Activated T-helper 2 cell treated with anti-CD3 and anti-CD28 coated beads, Interferon-gamma antibody, Interleukin-2, Interleukin-4, amounts not matched to agents 10 μg/mL and 5 μg/mL and 100 μg/mL, durations not matched to agents 14 hours and 24 hours and 36 hours (primary cell): ENCODE results near the gene PPM1L. TPM values are rescaled to one million over a fixed set of nuclear protein-coding genes. Genes with fewer than 3 reads are reported as not detected.
"Not testable (repeated sequence)": the region's sequence is repeated elsewhere in the genome, so short reads cannot be mapped to it uniquely, and the experiment has no call there.

Experiments
- DNase-seq: peaks from one replicate; pipeline ENCODE4 v3.0.0; 2021; ENCODE audit warnings: low spot score
- H3K27ac Mint-ChIP-seq: one replicate; pipeline ENCODE4 v1.8.0; 2021; ENCODE audit warnings: mixed read lengths
- H3K27me3 Mint-ChIP-seq: one replicate; pipeline ENCODE4 v1.8.0; 2021; ENCODE audit warnings: low read depth, mixed read lengths
- H3K36me3 Mint-ChIP-seq: one replicate; pipeline ENCODE4 v1.8.0; 2021; ENCODE audit warnings: low read depth, mixed read lengths
- H3K4me1 Mint-ChIP-seq: one replicate; pipeline ENCODE4 v1.8.0; 2021; ENCODE audit warnings: low read depth, mixed read lengths
- H3K4me3 Mint-ChIP-seq: one replicate; pipeline ENCODE4 v1.8.0; 2021; ENCODE audit warnings: low read depth, mild to moderate bottlenecking, moderate library complexity, mixed read lengths
- H3K9me3 Mint-ChIP-seq: one replicate; pipeline ENCODE4 v1.8.0; 2021; ENCODE audit warnings: mixed read lengths
- intact Hi-C: fragments of 100-400 bp; cut with micrococcal nuclease; formaldehyde crosslinking; loops from one replicate; pipeline ENCODE4 v1.15.1; 2023
- total RNA-seq: library from RNA; stranded (reverse); gene quantifications from 2 replicates; pipeline ENCODE4 v1.2.3, GENCODE V29; 2022

Gene PPM1L
- 2.6 and 2.9 TPM in 2 replicates for total RNA-seq

DNA sequence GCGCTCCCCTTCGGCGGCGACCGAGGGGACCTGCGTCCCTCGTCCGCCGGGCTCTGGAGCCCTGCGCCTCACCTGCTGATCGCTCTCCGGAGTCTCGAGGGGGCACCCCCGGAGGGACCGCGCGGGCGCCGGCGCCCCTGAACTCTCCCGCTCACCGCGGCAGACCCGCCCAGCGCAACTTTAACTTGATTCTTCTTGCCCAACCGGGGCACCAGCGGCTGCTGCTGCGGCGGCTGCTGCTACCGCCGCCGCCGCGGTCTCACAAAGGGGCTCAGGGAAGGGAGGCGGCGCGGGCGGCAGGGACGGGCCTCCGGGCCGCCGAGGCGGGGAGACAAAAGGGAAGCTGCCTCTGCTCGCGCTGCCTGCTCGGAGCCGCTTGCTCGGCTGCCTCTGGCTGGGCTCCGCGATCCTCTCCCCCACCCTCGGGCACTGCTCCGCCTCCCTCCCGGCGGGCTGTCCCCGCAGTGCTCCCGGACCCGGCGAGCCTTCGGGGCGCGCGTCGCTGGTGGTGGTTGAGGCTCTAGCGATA is at the start of gene PPM1L:
Gene PPM1L (plus strand): TSS at position 456 of the 529 bp plus-strand sequence.
- intact Hi-C loops: loop anchor here (1.0 to 5.0 kb wide), 5 partner anchors 45 to 466 kb away; partner anchors contain the start of genes KPNA4, NMD3 and TRIM59
- Mint-ChIP-seq H3K27me3 (peaks cover 46% of the 10 kb centered on the region), H3K36me3 (no peaks in the 10 kb centered on the region), H3K27ac (peak within 1 kb of the TSS; percentile 91), H3K4me1 (peaks cover 20% of the 10 kb centered on the region), H3K9me3 (no peaks in the 10 kb centered on the region), H3K4me3 (peak within 1 kb of the TSS; percentile 91)
- DNase-seq: peak; percentile 57

DNA sequence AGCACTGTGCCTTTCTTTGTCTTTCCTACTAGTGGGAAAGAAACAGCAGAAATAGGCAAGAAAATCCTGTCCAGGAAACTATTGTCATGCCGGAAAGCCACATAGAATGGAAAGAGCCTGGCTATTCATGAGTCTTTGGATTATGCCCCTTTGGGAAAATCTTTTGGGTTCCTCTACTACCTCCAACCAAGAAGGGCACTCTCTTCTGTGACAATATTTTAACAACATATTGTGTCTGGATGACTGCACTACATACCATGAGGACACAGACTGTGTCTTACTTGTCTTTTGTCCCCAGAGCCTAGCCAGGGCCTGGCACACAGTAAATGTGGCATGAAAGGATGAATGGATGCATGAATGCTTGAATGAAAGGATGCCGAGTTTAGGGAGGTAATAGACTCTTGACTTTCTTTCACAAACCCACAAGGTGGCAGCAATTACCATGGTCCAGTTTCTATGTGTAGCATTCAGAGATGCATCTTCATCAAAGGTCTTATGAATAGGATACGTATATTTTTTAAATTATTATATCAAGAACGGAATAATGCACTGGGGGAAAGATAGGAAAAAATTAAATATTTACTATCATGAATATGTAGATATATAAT is 48.7 kb upstream of the PPM1L start:
- Mint-ChIP-seq H3K4me3 (no peak overlapping the region), H3K27me3 (peaks cover 33% of the 10 kb centered on the region), H3K4me1 (no peaks in the 10 kb centered on the region), H3K9me3 (no peaks in the 10 kb centered on the region), H3K27ac (no peak overlapping the region), H3K36me3 (no peaks in the 10 kb centered on the region)
- DNase-seq: no peak
- intact Hi-C loops: loop anchor here (1.0 to 5.0 kb wide), 3 partner anchors 235 to 715 kb away; no protein-coding TSS in a partner anchor

DNA sequence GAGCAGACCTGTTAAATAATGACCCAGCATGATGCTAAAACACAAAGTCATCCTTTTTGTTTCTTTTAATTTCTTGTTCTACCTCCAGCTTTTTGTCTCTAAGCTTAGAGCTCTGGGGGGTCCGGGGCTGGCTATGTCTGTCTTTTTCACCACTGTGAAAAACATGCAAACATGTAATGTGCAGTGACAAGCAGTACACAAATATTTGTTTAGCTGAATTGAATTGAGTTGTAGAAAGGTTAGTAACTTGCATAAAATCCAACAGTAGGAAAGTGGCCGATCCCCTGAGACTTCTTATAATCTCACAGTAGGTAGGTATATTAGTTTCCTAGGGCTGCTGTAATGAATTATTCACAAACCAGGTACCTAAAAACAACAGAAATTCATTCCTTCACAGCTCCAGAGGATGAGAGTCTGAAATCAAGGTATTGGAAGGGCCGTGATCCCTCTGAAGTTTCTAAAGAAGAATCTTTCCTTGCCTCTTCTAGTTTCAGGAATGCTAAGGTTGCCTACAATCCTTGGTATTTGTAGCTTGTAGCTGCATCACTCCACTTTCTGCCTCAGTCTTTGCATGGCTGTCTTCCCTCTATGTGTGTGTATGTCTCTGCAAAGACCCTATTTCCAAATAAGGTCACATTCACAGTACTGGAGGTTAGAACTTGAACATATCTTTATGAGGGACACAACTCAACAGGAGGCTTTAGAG is 46.4 kb upstream of the PPM1L start:
- H3K9me3 Mint-ChIP-seq: no peaks in the 10 kb centered on the region
- no peaks in the 10 kb centered on the region for H3K4me1 Mint-ChIP-seq
- intact Hi-C loops: loop anchor here (5.0 kb wide), 2 partner anchors 563 to 713 kb away; no protein-coding TSS in a partner anchor
- H3K4me3 Mint-ChIP-seq: no peak overlapping the region
- no peak for DNase-seq
- H3K27me3 Mint-ChIP-seq: peaks cover 26% of the 10 kb centered on the region
- no peak overlapping the region for H3K27ac Mint-ChIP-seq
- H3K36me3 Mint-ChIP-seq: no peaks in the 10 kb centered on the region

DNA sequence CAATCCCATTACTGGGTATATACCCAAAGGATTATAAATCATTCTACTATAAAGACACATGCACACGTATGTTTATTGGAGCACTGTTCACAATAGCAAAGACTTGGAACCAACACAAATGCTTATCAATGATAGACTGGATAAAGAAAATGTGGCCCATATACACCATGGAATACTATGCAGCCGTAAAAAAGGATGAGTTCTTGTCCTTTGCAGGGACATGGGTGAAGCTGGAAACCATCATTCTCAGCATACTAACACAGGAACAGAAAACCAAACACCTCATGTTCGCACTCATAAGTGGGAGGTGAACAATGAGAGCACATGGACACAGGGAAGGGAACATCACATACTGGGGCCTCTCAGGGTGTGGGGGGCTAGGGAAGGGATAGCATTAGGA is 42.9 kb upstream of the PPM1L start:
- intact Hi-C loops, H3K36me3 Mint-ChIP-seq, H3K4me3 Mint-ChIP-seq, H3K27ac Mint-ChIP-seq, DNase-seq, H3K9me3 Mint-ChIP-seq, H3K4me1 Mint-ChIP-seq: not testable (repeated sequence)
- peaks cover 14% of the 10 kb centered on the region for H3K27me3 Mint-ChIP-seq

- H3K4me3 Mint-ChIP-seq: no peak overlapping the region
- no peak overlapping the region for H3K27ac Mint-ChIP-seq
- H3K27me3 Mint-ChIP-seq: peaks cover 7% of the 10 kb centered on the region
- no peaks in the 10 kb centered on the region for H3K4me1 Mint-ChIP-seq
- H3K36me3 Mint-ChIP-seq: no peaks in the 10 kb centered on the region
- intact Hi-C loops: no loop called here
- H3K9me3 Mint-ChIP-seq: no peaks in the 10 kb centered on the region
- DNase-seq: no peak
These were observed 36.3 kb upstream of the PPM1L start for GRCh38 chr3:160719710-160720109.

GRCh38 chr3:160720123-160720746 is 35.8 kb upstream of the PPM1L start:
- H3K4me1 Mint-ChIP-seq: no peaks in the 10 kb centered on the region
- no peak overlapping the region for H3K4me3 Mint-ChIP-seq
- no peaks in the 10 kb centered on the region for H3K36me3 Mint-ChIP-seq
- no peaks in the 10 kb centered on the region for H3K9me3 Mint-ChIP-seq
- DNase-seq: no peak
- H3K27me3 Mint-ChIP-seq: peaks cover 5% of the 10 kb centered on the region
- no peak overlapping the region for H3K27ac Mint-ChIP-seq
- intact Hi-C loops: no loop called here

DNA sequence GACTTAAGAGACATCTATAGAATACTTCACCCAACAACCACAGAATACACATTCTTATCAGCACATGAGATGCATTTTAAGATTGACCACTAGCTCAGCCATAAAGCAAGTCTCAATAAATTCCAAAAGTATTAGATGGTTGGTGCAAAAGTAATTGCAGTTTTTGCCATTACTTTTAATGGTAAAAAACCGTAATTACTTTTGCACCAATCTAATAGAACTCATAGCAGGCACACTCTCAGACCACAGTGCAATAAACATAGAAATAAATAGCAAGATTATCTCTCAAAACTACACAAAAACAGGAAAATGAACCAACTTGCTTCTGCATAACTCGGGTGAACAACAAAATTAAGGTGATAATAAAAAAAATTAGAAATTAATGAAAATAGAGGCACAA is 33.7 kb upstream of the PPM1L start:
- Mint-ChIP-seq H3K36me3 (no peaks in the 10 kb centered on the region), H3K9me3 (no peaks in the 10 kb centered on the region), H3K4me3 (no peak overlapping the region), H3K27ac (no peak overlapping the region), H3K27me3 (peaks cover 8% of the 10 kb centered on the region), H3K4me1 (no peaks in the 10 kb centered on the region)
- intact Hi-C loops: no loop called here
- DNase-seq: no peak

DNA sequence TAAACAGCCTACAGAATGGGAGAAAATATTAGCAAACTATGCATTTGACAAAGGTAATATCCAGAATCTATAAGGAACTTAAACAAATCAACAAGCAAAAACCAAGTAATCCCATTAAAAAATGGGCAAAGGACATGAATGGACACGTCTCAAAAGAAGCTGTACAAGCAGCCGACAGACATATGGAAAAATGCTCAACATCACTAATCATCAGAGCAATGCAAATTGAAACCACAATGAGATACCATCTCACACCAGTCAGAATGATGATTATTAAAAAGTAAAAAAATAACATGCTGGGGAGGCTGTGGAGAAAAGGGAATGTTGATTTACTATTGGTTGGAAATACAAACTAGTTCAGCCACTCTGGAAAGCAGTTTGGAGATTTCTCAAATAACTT is 30.7 kb upstream of the PPM1L start:
- H3K9me3 Mint-ChIP-seq: no peaks in the 10 kb centered on the region
- no peaks in the 10 kb centered on the region for H3K4me1 Mint-ChIP-seq
- intact Hi-C loops: no loop called here
- H3K4me3 Mint-ChIP-seq: no peak overlapping the region
- no peaks in the 10 kb centered on the region for H3K36me3 Mint-ChIP-seq
- no peak for DNase-seq
- H3K27ac Mint-ChIP-seq: no peak overlapping the region
- peaks cover 8% of the 10 kb centered on the region for H3K27me3 Mint-ChIP-seq

DNA sequence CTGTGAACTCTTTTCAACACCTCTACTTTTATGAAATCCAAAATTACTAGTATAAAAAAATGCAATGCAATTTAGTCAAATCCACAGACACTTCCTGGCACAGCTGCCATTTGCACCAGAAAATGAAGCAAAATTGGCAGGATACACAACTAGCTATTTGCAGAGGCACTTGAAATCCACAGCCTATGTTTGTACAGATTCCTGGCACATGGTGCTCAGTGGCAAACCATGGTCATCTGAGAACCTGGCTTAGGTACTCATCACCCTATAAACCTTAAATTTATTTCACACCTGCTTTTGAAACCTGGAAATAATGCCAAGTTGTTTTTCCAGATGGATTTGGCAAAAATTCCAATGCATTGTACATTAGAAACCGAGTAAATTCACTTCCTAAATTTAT is 20.2 kb upstream of the PPM1L start:
- no peak overlapping the region for H3K27ac Mint-ChIP-seq
- no peaks in the 10 kb centered on the region for H3K9me3 Mint-ChIP-seq
- intact Hi-C loops: no loop called here
- H3K4me1 Mint-ChIP-seq: no peaks in the 10 kb centered on the region
- DNase-seq: no peak
- no peaks in the 10 kb centered on the region for H3K36me3 Mint-ChIP-seq
- no peak overlapping the region for H3K4me3 Mint-ChIP-seq
- peaks cover 15% of the 10 kb centered on the region for H3K27me3 Mint-ChIP-seq

GRCh38 chr3:160738048-160738447 is 18.0 kb upstream of the PPM1L start:
- Mint-ChIP-seq H3K27me3 (peaks cover 19% of the 10 kb centered on the region), H3K9me3 (no peaks in the 10 kb centered on the region), H3K36me3 (no peaks in the 10 kb centered on the region), H3K4me3 (no peak overlapping the region), H3K4me1 (no peaks in the 10 kb centered on the region), H3K27ac (no peak overlapping the region)
- intact Hi-C loops: no loop called here
- no peak for DNase-seq

DNA sequence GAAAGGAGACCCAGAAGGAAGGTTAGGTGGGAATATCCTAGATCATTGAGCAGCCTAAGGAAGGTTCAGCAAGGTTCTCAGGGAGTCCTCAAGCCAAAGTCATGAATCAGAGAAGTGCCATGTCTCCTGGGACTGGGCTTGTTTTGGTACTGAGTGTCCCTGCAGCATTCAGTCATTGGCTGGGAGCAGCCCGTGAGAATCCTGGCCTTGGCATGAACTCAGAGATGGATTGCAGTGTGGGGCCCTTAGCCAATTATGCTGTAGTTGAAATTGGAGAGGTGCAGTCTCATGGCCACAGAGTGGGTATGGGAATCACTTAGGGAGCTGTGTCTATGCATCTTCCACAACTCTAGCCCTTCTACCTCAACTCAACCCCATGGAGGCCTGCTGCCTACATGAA is 17.0 kb upstream of the PPM1L start:
- H3K9me3 Mint-ChIP-seq: no peaks in the 10 kb centered on the region
- H3K36me3 Mint-ChIP-seq: no peaks in the 10 kb centered on the region
- no peak for DNase-seq
- no peaks in the 10 kb centered on the region for H3K4me1 Mint-ChIP-seq
- no peak overlapping the region for H3K4me3 Mint-ChIP-seq
- H3K27ac Mint-ChIP-seq: no peak overlapping the region
- peaks cover 27% of the 10 kb centered on the region for H3K27me3 Mint-ChIP-seq
- intact Hi-C loops: no loop called here

- H3K27ac Mint-ChIP-seq: no peak overlapping the region
- no peak overlapping the region for H3K4me3 Mint-ChIP-seq
- intact Hi-C loops: no loop called here
- no peaks in the 10 kb centered on the region for H3K36me3 Mint-ChIP-seq
- no peak for DNase-seq
- H3K9me3 Mint-ChIP-seq: no peaks in the 10 kb centered on the region
- peaks cover 3% of the 10 kb centered on the region for H3K4me1 Mint-ChIP-seq
- peaks cover 45% of the 10 kb centered on the region for H3K27me3 Mint-ChIP-seq
These were observed 9.1 kb upstream of the PPM1L start for GRCh38 chr3:160746976-160747375.

DNA sequence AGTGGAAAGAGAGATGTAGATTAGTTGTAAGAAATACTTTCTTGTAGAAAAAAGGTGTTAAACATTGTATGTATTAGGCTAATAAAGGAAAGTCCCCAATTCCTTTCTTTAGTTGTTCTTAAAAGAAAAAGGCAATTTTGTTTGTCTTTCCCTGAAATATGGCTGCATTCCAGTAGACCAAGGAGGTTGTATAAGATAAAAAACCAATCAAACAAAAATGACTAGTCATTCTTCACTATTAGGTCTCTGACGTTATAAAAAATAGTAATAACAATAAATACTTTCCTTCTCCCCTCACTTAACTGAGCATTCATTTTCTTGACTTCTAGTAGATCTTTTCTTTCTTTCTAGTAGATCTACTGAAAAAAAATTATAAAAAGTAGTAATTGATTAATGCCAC is 8.6 kb upstream of the PPM1L start:
- Mint-ChIP-seq H3K4me1 (peaks cover 3% of the 10 kb centered on the region), H3K27ac (no peak overlapping the region), H3K4me3 (no peak overlapping the region), H3K27me3 (peaks cover 44% of the 10 kb centered on the region), H3K36me3 (no peaks in the 10 kb centered on the region), H3K9me3 (no peaks in the 10 kb centered on the region)
- DNase-seq: no peak
- intact Hi-C loops: no loop called here
